Prostate gland (tissue), 2 donors: ENCODE measurements around the gene WBP11. TPM values are rescaled to one million over a fixed set of nuclear protein-coding genes. Genes with fewer than 3 reads are reported as not detected.

Experiments
- DNase-seq: peaks from one replicate; pipeline ENCODE4 v3.0.0-alpha.2; 2019; ENCODE audit warnings: low spot score
- H3K27ac ChIP-seq, 2 donors: fragments of 200-600 bp; sonication (generic); 2 replicates each; pipeline ENCODE4 v1.5.1; 2017 to 2019
- H3K27me3 ChIP-seq: fragments of 200-600 bp; sonication (generic); replicated peaks from 2 replicates; pipeline ENCODE4 v1.5.1; 2019; ENCODE audit not compliant: insufficient read depth
- H3K36me3 ChIP-seq, 2 donors: fragments of 200-600 bp; sonication (generic); 1 replicate in 1 of 2; 2 replicates in 1 of 2; pipeline versions ENCODE4 v1.5.1 to v1.8.1; 2017 to 2019
- H3K4me1 ChIP-seq: fragments of 200-600 bp; sonication (generic); replicated peaks from 2 replicates; pipeline ENCODE4 v1.5.1; 2019
- H3K4me3 ChIP-seq, 2 donors: fragments of 200-600 bp; sonication (generic); 2 replicates each; pipeline ENCODE4 v1.5.1; 2017 to 2019
- H3K9me3 ChIP-seq: fragments of 200-600 bp; sonication (generic); 2 replicates; pipeline ENCODE4 v1.5.1; 2017
- CTCF ChIP-seq, 4 experiments: fragments of 200-600 bp in 2 of 4; fragments of 450-650 bp in 2 of 4; sonication (generic) in 2 of 4; IDR thresholded peaks; 1 replicate in 3 of 4; 2 replicates in 1 of 4; pipeline ENCODE4 v1.5.1; 2016 to 2019; ENCODE audit warnings: antibody characterized with exemption in 4 of 4, mild to moderate bottlenecking in 2 of 4, moderate library complexity in 2 of 4
- POLR2A ChIP-seq: fragments of 450-650 bp; IDR thresholded peaks from one replicate; pipeline ENCODE4 v1.6.1; 2016; ENCODE audit warnings: antibody characterized with exemption, mild to moderate bottlenecking
- POLR2AphosphoS5 ChIP-seq: sonication (generic); formaldehyde crosslinking; IDR thresholded peaks from one replicate; pipeline ENCODE4 v1.6.1; 2017; ENCODE audit warnings: antibody characterized with exemption
- WGBS: methylation state at CpG from one replicate; pipeline ENCODE4 v1.1.5; 2018; 5-methylcytosine and 5-hydroxymethylcytosine counted together
- intact Hi-C: fragments of 100-400 bp; cut with DNase I; formaldehyde crosslinking; loops from one replicate; pipeline ENCODE4 v1.14.2; 2022
- total RNA-seq, 2 donors: library from RNA; depleted of rRNA; stranded (reverse); fragments of >200 nt; gene quantifications; one replicate each; pipeline ENCODE4 v1.1.0, GENCODE V29; 2016

WBP11 gene
- total RNA-seq, 2 donors from 2014 or later: 29.6 to 29.8 TPM

- TF ChIP-seq POLR2A: no peak
- no peak for TF ChIP-seq POLR2AphosphoS5
- no peak for TF ChIP-seq CTCF (IDR thresholded peaks at IDR 0.05)
- intact Hi-C loops: no loop called here
- no peak for DNase-seq
- H3K36me3 ChIP-seq: no peaks in the 10 kb centered on the region
- H3K4me3 ChIP-seq: no peak overlapping the region
- H3K27me3 ChIP-seq: no peaks in the 10 kb centered on the region
- H3K4me1 ChIP-seq: no peaks in the 10 kb centered on the region
- H3K9me3 ChIP-seq: no peaks in the 10 kb centered on the region
- H3K27ac ChIP-seq: no peak overlapping the region
Measured at GRCh38 chr12:14782756-14783155, 20.5 kb downstream of the WBP11 start.

GRCh38 chr12:14781563-14781962 lies 21.7 kb downstream of the WBP11 start:
- H3K4me1 ChIP-seq: no peaks in the 10 kb centered on the region
- intact Hi-C loops: no loop called here
- TF ChIP-seq POLR2AphosphoS5: peak; percentile 37
- no peak for TF ChIP-seq POLR2A
- WGBS: 32% methylated on average over 2 of the region's 2 CpGs
- no peak for DNase-seq
- no peaks in the 10 kb centered on the region for H3K36me3 ChIP-seq
- H3K27me3 ChIP-seq: no peaks in the 10 kb centered on the region
- no peak overlapping the region for H3K4me3 ChIP-seq
- no peak overlapping the region for H3K27ac ChIP-seq
- H3K9me3 ChIP-seq: no peaks in the 10 kb centered on the region

GRCh38 chr12:14780859-14781258 lies 22.4 kb downstream of the WBP11 start:
- no peaks in the 10 kb centered on the region for H3K27me3 ChIP-seq
- TF ChIP-seq POLR2A (no peak), POLR2AphosphoS5 (no peak), CTCF (IDR thresholded peaks at IDR 0.05) (no peak)
- intact Hi-C loops: no loop called here
- no peak for DNase-seq
- H3K4me1 ChIP-seq: no peaks in the 10 kb centered on the region
- 88% methylated on average over 3 of the region's 3 CpGs for WGBS
- H3K9me3 ChIP-seq: no peaks in the 10 kb centered on the region
- H3K4me3 ChIP-seq: no peak overlapping the region
- no peak overlapping the region for H3K27ac ChIP-seq
- H3K36me3 ChIP-seq: no peaks in the 10 kb centered on the region

- TF ChIP-seq CTCF (IDR thresholded peaks at IDR 0.05) (no peak), POLR2AphosphoS5 (no peak), POLR2A (no peak)
- no peaks in the 10 kb centered on the region for H3K4me1 ChIP-seq
- H3K4me3 ChIP-seq: no peak overlapping the region
- WGBS: 100% methylated on average over 2 of the region's 2 CpGs
- intact Hi-C loops: loop anchor here (10.0 kb wide), 1 partner anchor 1005 kb away; the partner anchor contains the start of gene EPS8
- H3K27me3 ChIP-seq: no peaks in the 10 kb centered on the region
- H3K36me3 ChIP-seq: no peaks in the 10 kb centered on the region
- H3K9me3 ChIP-seq: no peaks in the 10 kb centered on the region
- no peak for DNase-seq
- no peak overlapping the region for H3K27ac ChIP-seq
Measured at GRCh38 chr12:14779834-14780233, 23.4 kb downstream of the WBP11 start.

- Histone ChIP-seq H3K9me3 (no peaks in the 10 kb centered on the region), H3K36me3 (no peaks in the 10 kb centered on the region), H3K27me3 (no peaks in the 10 kb centered on the region), H3K4me3 (no peak overlapping the region), H3K4me1 (no peaks in the 10 kb centered on the region), H3K27ac (peak overlapping the region; percentile 93 to 95)
- DNase-seq: peak; percentile 73
- intact Hi-C loops: loop anchor here (10.0 kb wide), 1 partner anchor 1008 kb away; the partner anchor contains the start of gene EPS8
- WGBS: 22% methylated on average over 3 of the region's 3 CpGs
- no peak for TF ChIP-seq CTCF (IDR thresholded peaks at IDR 0.05)
- peak; percentile 72 for TF ChIP-seq POLR2AphosphoS5
Measured at GRCh38 chr12:14777271-14777670, 26.0 kb downstream of the WBP11 start.
